Breast epithelium (tissue), 4 donors: ENCODE data around the gene TOB1. TPM values are rescaled to one million over a fixed set of nuclear protein-coding genes. Genes with fewer than 3 reads are reported as not detected.
A peak's percentile ranks its signal among the peaks of the same experiment; 100 is the strongest.

Experiments
- DNase-seq, 2 donors: peaks; one replicate each; pipeline ENCODE4 v3.0.0-alpha.2; 2019; ENCODE audit warnings: low spot score in 2 of 2
- H3K27ac ChIP-seq, 2 donors: fragments of 200-600 bp; sonication (generic) in 1 of 2; one replicate each; pipeline ENCODE4 v1.5.1; 2016 to 2019; ENCODE audit warnings: mild to moderate bottlenecking in 1 of 2
- H3K27me3 ChIP-seq, 2 donors: fragments of 200-600 bp; sonication (generic) in 1 of 2; one replicate each; pipeline versions ENCODE4 v1.5.1 to v1.6.0; 2017 to 2019; ENCODE audit warnings: control low read depth in 1 of 2, mild to moderate bottlenecking in 1 of 2
- H3K36me3 ChIP-seq: fragments of 200-600 bp; one replicate; pipeline ENCODE4 v1.5.1; 2019
- H3K4me1 ChIP-seq, 2 donors: fragments of 200-600 bp; sonication (generic); one replicate each; pipeline ENCODE4 v1.5.1; 2016 to 2019; ENCODE audit warnings: control low read depth in 1 of 2
- H3K4me3 ChIP-seq, 3 donors: fragments of 200-600 bp; sonication (generic); 1 replicate in 2 of 3; 2 replicates in 1 of 3; pipeline ENCODE4 v1.5.1; 2016 to 2019; ENCODE audit warnings: mild to moderate bottlenecking in 3 of 3, moderate library complexity in 2 of 3
- H3K9me3 ChIP-seq, 2 donors: fragments of 200-600 bp; sonication (generic) in 1 of 2; one replicate each; pipeline ENCODE4 v1.5.1; 2016 to 2019; ENCODE audit warnings: control low read depth in 1 of 2
- POLR2A ChIP-seq: fragments of 450-650 bp; IDR thresholded peaks from one replicate; pipeline ENCODE4 v1.6.1; 2016; ENCODE audit warnings: antibody characterized with exemption, mild to moderate bottlenecking, moderate library complexity
- POLR2AphosphoS5 ChIP-seq, 3 donors: sonication (generic); formaldehyde crosslinking; IDR thresholded peaks; one replicate each; pipeline ENCODE4 v1.6.1; 2017; ENCODE audit warnings: antibody characterized with exemption in 3 of 3
- intact Hi-C: fragments of 100-400 bp; cut with DNase I; formaldehyde crosslinking; loops from one replicate; pipeline ENCODE4 v1.15.1; 2023; ENCODE audit warnings: low total_unique reads
- total RNA-seq, 3 donors: library from RNA; depleted of rRNA; stranded (reverse); fragments of >200 nt; gene quantifications; one replicate each; pipeline ENCODE4 v1.1.0, GENCODE V29; 2016
- TF ChIP-seq, protein P1 (sequence below), 3 donors: fragments of 450-650 bp; IDR thresholded peaks; one replicate each; pipeline ENCODE4 v1.5.1; 2016 to 2017; ENCODE audit warnings: antibody characterized with exemption in 3 of 3, mild to moderate bottlenecking in 3 of 3, moderate library complexity in 3 of 3

TOB1 gene
- total RNA-seq, 3 donors from 2014 or later, result 12.6 to 145 (median 54.1) TPM

DNA sequence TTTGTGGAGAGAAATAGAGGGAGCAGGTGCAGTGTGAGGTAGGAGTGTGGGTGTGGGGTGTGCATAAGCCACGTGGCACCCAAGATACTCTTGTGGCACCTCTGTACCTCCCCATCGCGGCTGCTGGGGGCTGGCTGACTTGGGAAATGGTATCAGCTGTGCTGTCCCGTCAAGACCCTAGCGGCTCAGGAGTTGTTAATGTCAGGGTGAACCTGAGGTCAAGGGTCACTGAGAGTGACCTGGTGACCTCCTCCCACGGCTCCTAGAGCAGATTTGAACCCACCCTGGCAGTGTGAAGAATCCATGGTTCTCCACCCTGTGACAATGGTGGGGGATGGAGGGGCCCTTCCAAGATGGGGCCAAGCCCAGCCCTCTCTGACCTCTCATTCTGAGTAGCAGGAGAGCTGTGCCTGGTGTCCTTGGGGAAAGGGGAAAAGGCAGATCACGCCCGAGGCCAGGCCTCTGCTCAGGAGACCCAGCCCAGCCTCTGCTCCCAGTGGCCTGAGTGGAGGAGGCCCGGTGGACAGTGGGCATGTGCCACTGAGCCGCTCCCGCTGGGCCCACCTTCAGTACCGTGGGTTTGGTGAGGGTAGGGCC is 33.8 kb downstream of the TOB1 start:
- no peak for DNase-seq
- Histone ChIP-seq H3K4me1 (peaks cover 0 to 10% of the 10 kb centered on the region in 2 donors), H3K27me3 (no peaks in the 10 kb centered on the region), H3K36me3 (no peaks in the 10 kb centered on the region), H3K9me3 (no peaks in the 10 kb centered on the region), H3K27ac (no peak overlapping the region), H3K4me3 (no peak overlapping the region)
- intact Hi-C loops, result no loop called here
- TF ChIP-seq, protein P1, sequence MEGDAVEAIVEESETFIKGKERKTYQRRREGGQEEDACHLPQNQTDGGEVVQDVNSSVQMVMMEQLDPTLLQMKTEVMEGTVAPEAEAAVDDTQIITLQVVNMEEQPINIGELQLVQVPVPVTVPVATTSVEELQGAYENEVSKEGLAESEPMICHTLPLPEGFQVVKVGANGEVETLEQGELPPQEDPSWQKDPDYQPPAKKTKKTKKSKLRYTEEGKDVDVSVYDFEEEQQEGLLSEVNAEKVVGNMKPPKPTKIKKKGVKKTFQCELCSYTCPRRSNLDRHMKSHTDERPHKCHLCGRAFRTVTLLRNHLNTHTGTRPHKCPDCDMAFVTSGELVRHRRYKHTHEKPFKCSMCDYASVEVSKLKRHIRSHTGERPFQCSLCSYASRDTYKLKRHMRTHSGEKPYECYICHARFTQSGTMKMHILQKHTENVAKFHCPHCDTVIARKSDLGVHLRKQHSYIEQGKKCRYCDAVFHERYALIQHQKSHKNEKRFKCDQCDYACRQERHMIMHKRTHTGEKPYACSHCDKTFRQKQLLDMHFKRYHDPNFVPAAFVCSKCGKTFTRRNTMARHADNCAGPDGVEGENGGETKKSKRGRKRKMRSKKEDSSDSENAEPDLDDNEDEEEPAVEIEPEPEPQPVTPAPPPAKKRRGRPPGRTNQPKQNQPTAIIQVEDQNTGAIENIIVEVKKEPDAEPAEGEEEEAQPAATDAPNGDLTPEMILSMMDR (IDR thresholded peaks at IDR 0.05), result no peak
- no peak for TF ChIP-seq POLR2AphosphoS5 (IDR thresholded peaks at IDR 0.05)

DNA sequence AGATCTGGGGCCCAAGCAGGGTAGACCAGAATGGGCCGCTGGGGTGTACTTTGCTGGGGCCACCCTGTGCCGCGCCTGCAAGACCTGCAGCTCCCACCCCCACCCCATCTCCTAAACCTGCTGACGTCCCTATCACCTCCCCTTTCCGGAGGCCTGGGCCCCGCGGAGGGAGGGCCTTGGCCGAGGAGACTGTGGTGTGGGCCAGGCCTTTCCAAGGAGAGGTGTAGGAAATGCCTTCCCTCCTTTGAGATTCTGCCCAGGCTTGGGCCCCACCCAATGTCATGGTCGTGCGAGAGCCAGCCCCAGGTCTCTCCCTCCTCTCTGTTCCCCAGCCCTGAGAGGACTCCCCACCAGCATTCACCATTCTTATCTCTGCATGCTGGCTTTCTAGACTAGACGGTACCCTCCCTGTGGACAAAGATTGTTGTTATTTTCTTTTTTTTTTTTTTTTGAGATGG is 34.7 kb downstream of the TOB1 start:
- intact Hi-C loops, result no loop called here

DNA sequence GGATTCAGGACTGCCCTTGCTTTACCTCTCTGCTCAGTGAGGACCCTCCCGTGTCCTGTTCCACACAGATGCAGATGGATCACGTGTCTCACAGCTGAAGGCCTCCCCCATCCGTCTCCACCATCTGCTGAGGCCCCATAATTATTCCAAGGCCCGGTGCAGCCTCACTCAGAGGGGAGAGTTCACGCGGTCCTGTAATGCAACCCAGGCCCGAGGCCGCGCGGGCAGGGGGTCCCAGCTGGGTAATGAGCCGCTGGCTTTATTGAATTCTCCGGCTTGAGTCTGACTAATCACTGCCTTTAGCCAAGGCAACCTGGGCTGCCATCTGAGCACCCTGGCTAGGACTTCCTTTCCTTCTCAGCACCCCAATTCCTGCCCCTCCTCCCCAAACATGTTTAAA is 35.2 kb downstream of the TOB1 start:
- Histone ChIP-seq H3K4me1 (peaks cover 0 to 10% of the 10 kb centered on the region in 2 donors), H3K9me3 (no peaks in the 10 kb centered on the region), H3K27me3 (no peaks in the 10 kb centered on the region), H3K27ac (peak overlapping the region in 1 of 2 donors; percentile 48), H3K4me3 (no peak overlapping the region), H3K36me3 (no peaks in the 10 kb centered on the region)
- TF ChIP-seq POLR2AphosphoS5 (IDR thresholded peaks at IDR 0.05), result no peak
- TF ChIP-seq, protein P1 (IDR thresholded peaks at IDR 0.05), result no peak
- TF ChIP-seq POLR2A, result no peak
- DNase-seq, result no peak
- intact Hi-C loops, result no loop called here

More for the DNA sequence above, 34.7 kb downstream of the TOB1 start:
- Histone ChIP-seq H3K9me3 (no peaks in the 10 kb centered on the region), H3K27ac (peak overlapping the region in 1 of 2 donors; percentile 48), H3K4me1 (peaks cover 0 to 10% of the 10 kb centered on the region in 2 donors), H3K27me3 (no peaks in the 10 kb centered on the region), H3K36me3 (no peaks in the 10 kb centered on the region), H3K4me3 (no peak overlapping the region)
- TF ChIP-seq POLR2A, result no peak
- TF ChIP-seq, protein P1 (IDR thresholded peaks at IDR 0.05), result no peak
- TF ChIP-seq POLR2AphosphoS5 (IDR thresholded peaks at IDR 0.05), result no peak
- DNase-seq, result peak in 1 of 2 donors; percentile 57

DNA sequence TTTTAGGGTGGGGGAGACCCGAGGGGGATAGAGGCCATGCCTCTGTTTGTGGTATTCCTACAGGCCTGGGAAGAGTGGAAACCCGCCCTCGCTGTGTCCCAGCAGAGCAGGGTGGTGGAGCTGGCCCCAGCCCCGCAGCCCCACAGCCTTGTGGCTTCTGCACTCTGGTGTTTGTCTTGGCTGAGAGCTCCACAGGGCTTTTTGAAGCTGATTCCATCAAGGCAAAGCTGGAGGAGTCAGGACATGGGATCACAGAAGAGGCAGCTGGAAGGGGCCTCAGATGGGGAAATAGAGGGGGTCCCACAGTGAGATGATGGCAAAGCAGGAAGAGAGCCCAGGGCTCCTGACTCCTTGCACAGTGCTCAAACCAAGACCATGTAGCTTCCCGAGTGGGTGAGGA is 35.8 kb downstream of the TOB1 start:
- no peaks in the 10 kb centered on the region for H3K9me3 ChIP-seq
- H3K36me3 ChIP-seq, result no peaks in the 10 kb centered on the region
- intact Hi-C loops, result no loop called here
- peaks cover 0 to 10% of the 10 kb centered on the region in 2 donors for H3K4me1 ChIP-seq
- H3K4me3 ChIP-seq, result no peak overlapping the region
- no peaks in the 10 kb centered on the region for H3K27me3 ChIP-seq
- DNase-seq, result no peak
- peak overlapping the region; percentile 7 to 21 for H3K27ac ChIP-seq
- no peak for TF ChIP-seq POLR2AphosphoS5 (IDR thresholded peaks at IDR 0.05)
- no peak for TF ChIP-seq POLR2A
- TF ChIP-seq, protein P1 (IDR thresholded peaks at IDR 0.05), result no peak

DNA sequence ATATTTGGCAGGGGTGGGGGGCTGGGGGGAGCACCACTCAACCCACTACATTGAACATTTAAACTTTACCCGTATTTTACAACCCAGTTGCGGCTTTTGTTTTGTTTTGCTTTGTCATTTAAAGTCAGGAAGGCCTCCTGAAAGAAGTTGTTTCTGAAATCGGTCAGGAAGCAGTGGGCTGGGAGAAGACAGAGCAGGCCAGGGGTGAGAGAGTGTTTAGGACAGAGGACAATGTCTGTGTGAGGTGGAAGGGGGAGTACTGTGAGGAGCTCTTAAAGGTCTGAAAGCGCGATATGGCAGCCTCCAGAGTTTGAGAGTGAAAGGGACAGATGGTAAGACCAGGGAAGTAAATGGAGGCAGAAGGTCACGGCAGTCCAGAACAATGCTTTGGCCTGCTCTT is 36.8 kb downstream of the TOB1 start:
- no peaks in the 10 kb centered on the region for H3K27me3 ChIP-seq
- peak overlapping the region; percentile 28 to 34 for H3K27ac ChIP-seq
- intact Hi-C loops, result no loop called here
- H3K36me3 ChIP-seq, result no peaks in the 10 kb centered on the region
- TF ChIP-seq POLR2AphosphoS5 (IDR thresholded peaks at IDR 0.05) (no peak), POLR2A (no peak)
- TF ChIP-seq, protein P1 (IDR thresholded peaks at IDR 0.05), result no peak
- no peak overlapping the region for H3K4me3 ChIP-seq
- no peak for DNase-seq
- peaks cover 0 to 10% of the 10 kb centered on the region in 2 donors for H3K4me1 ChIP-seq
- H3K9me3 ChIP-seq, result no peaks in the 10 kb centered on the region
